Left ventricle myocardium inferior (tissue), 1 donor: ENCODE measurements around the gene CASTOR1. TPM values are rescaled to one million over a fixed set of nuclear protein-coding genes. Genes with fewer than 3 reads are reported as not detected.

Experiments used
- DNase-seq: peaks from one replicate; pipeline ENCODE4 v3.0.0-alpha.2; 2020
- H3K27ac ChIP-seq: fragments of 200-600 bp; replicated peaks from 2 replicates; pipeline ENCODE4 v1.8.0; 2021
- H3K27me3 ChIP-seq: fragments of 200-600 bp; 2 replicates; pipeline ENCODE4 v1.8.0; 2021; ENCODE audit warnings: low read depth
- H3K36me3 ChIP-seq: fragments of 200-600 bp; 2 replicates; pipeline ENCODE4 v1.8.0; 2021
- H3K4me1 ChIP-seq: fragments of 200-600 bp; 2 replicates; pipeline ENCODE4 v1.8.0; 2021
- H3K4me3 ChIP-seq: fragments of 200-600 bp; 2 replicates; pipeline ENCODE4 v1.8.0; 2021; ENCODE audit warnings: mild to moderate bottlenecking, moderate library complexity
- H3K9me3 ChIP-seq: fragments of 200-600 bp; replicated peaks from 2 replicates; pipeline ENCODE4 v1.8.0; 2021
- CTCF ChIP-seq: fragments of 200-600 bp; IDR thresholded peaks from 2 replicates; pipeline ENCODE4 v1.8.0; 2021; ENCODE audit warnings: antibody characterized with exemption, mild to moderate bottlenecking, borderline replicate concordance
- intact Hi-C: fragments of 100-400 bp; cut with micrococcal nuclease; formaldehyde crosslinking; loops from one replicate; pipeline ENCODE4 v1.11.0; 2022
- total RNA-seq: library from RNA; stranded (reverse); fragmentation: NEBNext Ultra II Directional; extraction: Animal tissue kit (Norgen Biotek cat#: 25700); gene quantifications from one replicate; pipeline ENCODE4 v1.2.1, GENCODE V29; 2021
- donor health status: DM: no; HTN: yes; CAD: no; lungs with severe emphysema.

Gene CASTOR1
- total RNA-seq, 1 donor from 2014 or later = 6.5 TPM

GRCh38 chr22:30253205-30253852 lies 36.0 kb downstream of the CASTOR1 start:
- peak; percentile 78 for DNase-seq
- Histone ChIP-seq H3K27me3 (peaks cover 61% of the 10 kb centered on the region), H3K9me3 (no peaks in the 10 kb centered on the region), H3K27ac (peak overlapping the region; percentile 45), H3K36me3 (no peaks in the 10 kb centered on the region), H3K4me1 (peaks cover 37% of the 10 kb centered on the region), H3K4me3 (peak overlapping the region; percentile 9)
- TF ChIP-seq CTCF = no peak
- intact Hi-C loops = loop anchor here (2.0 kb wide), 1 partner anchor 145 kb away; no protein-coding TSS in a partner anchor

- Histone ChIP-seq H3K4me3 (peak overlapping the region; percentile 9), H3K27me3 (peaks cover 64% of the 10 kb centered on the region), H3K4me1 (peaks cover 37% of the 10 kb centered on the region), H3K27ac (peak overlapping the region; percentile 45), H3K36me3 (no peaks in the 10 kb centered on the region), H3K9me3 (no peaks in the 10 kb centered on the region)
- no peak for DNase-seq
- intact Hi-C loops = loop anchor here (2.0 kb wide), 1 partner anchor 144 kb away; no protein-coding TSS in a partner anchor
- TF ChIP-seq CTCF = no peak
Measured at GRCh38 chr22:30252411-30253204, 36.7 kb downstream of the CASTOR1 start.

- peak; percentile 45 for DNase-seq
- intact Hi-C loops = loop anchor here (2.0 kb wide), 1 partner anchor 143 kb away; no protein-coding TSS in a partner anchor
- H3K4me3 ChIP-seq = no peak overlapping the region
- H3K4me1 ChIP-seq = peaks cover 41% of the 10 kb centered on the region
- H3K27ac ChIP-seq = peak overlapping the region; percentile 45
- no peaks in the 10 kb centered on the region for H3K36me3 ChIP-seq
- no peak for TF ChIP-seq CTCF
- no peaks in the 10 kb centered on the region for H3K9me3 ChIP-seq
- peaks cover 65% of the 10 kb centered on the region for H3K27me3 ChIP-seq
Measured at GRCh38 chr22:30251711-30252110, 37.6 kb downstream of the CASTOR1 start.

GRCh38 chr22:30250661-30251267 lies 38.5 kb downstream of the CASTOR1 start:
- Histone ChIP-seq H3K9me3 (no peaks in the 10 kb centered on the region), H3K4me1 (peaks cover 42% of the 10 kb centered on the region), H3K36me3 (no peaks in the 10 kb centered on the region), H3K27ac (peak overlapping the region; percentile 31), H3K27me3 (peaks cover 74% of the 10 kb centered on the region), H3K4me3 (no peak overlapping the region)
- no peak for DNase-seq
- TF ChIP-seq CTCF = no peak
- intact Hi-C loops = no loop called here

DNA sequence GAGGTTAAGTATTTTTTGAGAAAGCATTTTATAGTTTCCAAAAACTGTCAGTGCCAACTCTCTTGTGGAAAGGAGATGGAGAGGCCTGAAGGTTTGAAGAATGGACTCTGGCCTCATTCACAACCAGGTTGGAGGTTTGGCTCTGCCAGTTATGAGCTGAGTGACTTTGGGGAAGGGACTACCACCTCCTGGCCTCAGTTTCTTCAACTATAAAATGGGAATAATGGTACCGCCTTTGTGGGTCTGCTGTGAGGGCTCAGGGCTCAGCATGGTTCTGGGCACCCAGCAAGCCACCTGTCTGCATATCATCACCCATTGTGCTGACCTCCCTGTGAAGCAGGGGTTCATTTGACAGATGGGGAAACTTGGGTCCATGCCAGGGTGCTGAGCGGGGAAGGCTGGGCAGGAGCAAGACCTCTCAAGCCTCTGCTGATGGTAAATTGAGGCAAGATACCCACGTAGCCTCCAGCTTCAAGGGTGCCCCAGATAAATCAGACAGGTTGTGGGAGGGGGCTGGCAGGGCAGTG lies 39.2 kb downstream of the CASTOR1 start:
- Histone ChIP-seq H3K27me3 (peaks cover 77% of the 10 kb centered on the region), H3K9me3 (no peaks in the 10 kb centered on the region), H3K4me3 (no peak overlapping the region), H3K4me1 (peaks cover 44% of the 10 kb centered on the region), H3K27ac (no peak overlapping the region), H3K36me3 (no peaks in the 10 kb centered on the region)
- no peak for TF ChIP-seq CTCF
- no peak for DNase-seq
- intact Hi-C loops = no loop called here
